KG1 (cell line): ENCODE data around the gene RET.

Source experiments
- DNase-seq: peaks from one replicate; lab custom pipeline; 2025; lab: John Stamatoyannopoulos, UW

RET gene

GRCh38 chr10:43062402-43063160, 14.3 kb upstream of the RET start:
- DNase-seq = no peak

DNA sequence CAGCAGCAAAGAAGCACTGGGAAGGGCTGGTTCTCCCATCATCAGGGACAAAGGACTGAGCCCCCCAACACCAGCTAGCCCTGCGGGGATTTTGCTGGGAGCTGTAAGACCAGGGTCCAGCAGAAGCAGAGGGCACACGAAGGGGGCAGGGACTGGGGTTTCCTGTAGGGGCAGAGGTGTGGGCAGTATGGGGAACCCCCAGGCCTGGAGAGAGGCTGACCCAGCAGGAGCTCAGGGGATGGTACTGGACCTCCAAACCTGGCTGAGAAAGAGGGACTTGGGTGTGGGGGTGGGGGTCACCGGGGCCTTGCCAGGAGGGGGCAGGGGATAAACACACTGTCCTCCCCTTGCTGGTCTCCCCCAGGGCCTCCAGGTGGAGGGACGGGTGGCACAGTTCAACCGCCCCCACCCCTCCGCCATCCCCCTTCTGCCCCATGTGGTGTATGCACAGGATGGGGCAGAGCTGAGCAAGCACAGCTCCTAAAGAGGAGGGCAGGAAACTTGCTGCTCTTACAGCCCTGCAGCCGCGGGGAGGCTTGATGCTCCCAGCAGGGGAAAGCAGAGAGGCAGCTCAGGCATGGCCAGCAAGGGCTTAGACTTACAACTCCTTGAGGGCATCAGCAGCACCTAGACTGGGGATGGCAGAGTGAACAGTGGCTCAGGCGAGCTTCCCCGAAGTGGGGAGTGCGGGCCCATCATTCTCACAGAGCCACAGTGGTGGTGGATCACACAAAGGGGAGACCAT, 12.4 kb upstream of the RET start:
- DNase-seq = no peak

DNA sequence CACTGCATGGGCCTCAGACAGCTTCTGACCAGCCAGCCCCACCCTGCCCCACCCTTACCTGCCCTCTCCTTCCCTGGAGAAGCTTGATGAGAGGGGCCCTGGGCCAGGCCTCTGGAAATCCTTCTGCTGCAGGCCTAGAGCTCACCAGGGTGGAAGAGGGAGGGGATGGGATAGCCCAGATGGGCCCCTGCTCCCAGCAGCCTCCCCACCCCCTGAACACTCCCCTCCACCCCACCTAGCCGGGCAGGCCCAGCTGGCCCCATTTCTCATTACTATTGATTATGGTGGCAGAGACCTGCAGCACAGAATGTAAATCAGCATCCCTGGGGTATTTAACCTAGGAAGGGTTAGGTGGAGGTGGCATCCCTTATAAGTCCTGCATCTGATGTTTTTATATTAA, 11.6 kb upstream of the RET start:
- DNase-seq = no peak

GRCh38 chr10:43065761-43066160, 11.1 kb upstream of the RET start:
- DNase-seq = no peak

- DNase-seq = no peak
Measured at GRCh38 chr10:43066481-43066880, 10.4 kb upstream of the RET start.

DNA sequence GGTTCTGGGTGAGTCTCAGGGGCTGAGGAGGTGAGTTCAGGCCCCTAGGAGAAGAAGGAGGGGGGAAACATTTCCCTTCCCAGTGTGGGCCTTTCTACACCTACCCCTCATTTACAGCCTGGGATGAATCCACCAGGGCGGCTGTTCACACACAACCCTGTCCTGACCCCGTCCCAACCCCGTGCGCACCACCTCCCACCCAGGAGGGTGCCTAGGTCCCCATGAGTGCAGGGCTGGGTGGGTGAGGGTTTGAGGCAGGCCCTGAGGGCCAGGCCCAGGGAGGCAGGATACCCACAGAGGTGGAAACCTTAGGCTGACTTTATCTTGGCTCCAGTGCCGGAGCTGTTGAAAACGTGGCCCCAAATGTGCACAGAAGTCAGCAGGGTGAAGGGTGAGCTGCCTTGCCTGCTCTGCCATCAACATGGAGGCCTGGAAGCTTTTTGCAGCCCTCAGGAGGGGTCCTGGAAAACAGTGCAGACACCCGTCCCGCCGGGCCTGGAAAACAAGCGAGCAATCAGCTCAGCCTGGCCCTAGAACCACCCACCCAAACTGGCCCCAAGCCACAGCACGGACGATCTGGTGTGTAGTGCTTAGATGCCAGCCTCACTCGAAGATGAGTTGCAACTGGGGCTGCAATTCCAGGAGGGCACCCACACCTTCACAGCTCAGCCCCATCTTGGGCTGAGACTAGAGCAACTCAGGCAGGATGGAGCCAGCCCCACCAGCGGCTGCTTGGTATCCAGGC, 9.3 kb upstream of the RET start:
- DNase-seq = no peak

DNA sequence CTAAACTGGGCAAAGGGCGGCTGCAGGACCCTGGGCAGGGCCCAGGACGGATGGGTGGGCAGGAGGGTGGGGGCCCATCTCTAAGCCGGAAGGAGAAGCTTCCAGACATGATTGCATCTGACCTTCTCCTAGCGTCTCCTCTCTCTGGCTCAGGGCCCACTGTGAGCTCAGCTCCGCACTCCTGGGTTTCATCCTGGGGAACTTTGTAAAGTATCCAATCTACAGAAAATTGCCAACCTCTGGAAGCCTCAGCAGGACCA, 8.8 kb upstream of the RET start:
- no peak for DNase-seq

DNA sequence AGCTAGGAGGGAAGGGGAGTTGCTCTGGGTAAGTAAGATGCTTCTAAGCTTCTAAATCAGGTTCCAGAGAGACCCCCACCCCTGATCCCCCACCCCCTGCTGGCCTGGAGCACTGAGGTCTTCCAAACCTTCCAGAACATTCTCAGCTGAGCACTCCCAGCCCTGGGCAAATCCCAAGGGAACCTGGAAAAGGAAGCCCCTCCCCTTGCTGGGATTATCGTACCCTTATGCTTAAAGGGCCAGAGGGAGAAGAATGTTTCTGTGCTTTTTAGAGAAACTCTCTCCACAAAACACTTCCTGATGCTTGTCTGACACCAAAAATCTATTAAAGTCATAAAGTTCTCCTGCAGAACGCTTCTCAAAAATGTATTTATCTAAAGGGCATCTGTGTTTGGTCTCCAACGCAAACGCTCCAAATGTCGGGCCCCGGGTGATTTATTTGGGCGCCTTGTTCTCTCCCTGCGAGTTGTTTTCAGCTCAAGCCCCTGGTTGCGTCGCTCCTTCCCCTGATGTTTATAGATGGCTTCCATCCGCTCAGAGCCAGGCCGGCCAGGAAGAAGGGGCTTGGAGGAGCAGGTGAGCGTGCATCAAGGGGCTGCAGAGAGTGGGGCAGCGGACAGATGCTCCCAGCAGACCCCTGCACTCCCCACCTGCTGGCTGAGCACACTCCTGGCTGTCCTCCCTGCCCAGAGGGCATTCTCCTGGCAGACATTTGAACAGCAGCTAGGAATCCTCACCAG, 8.2 kb upstream of the RET start:
- no peak for DNase-seq

GRCh38 chr10:43069211-43069515, 7.7 kb upstream of the RET start:
- DNase-seq = no peak

DNA sequence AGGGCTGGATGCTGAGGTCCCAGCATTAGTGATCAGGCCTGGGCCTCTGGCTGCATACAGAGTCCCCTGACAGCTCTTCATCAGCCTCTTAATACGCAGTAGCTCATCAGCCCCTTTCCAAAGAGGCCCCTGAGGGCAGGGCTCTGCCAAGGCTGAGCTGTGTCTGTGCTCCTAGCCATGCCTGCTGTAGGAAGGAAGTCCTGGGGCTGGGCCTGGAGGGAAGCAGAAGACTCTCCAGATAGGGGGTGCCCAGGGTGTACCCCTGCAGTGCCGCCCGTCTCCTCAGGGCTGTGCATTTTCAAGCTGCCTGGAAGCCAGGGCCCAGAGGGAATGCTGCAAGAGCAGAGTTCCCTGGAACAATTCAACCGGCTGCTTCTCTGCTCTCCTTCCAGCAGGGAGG, 7.3 kb upstream of the RET start:
- DNase-seq = no peak

- no peak for DNase-seq
Measured at GRCh38 chr10:43070121-43071085, 6.5 kb upstream of the RET start.

DNA sequence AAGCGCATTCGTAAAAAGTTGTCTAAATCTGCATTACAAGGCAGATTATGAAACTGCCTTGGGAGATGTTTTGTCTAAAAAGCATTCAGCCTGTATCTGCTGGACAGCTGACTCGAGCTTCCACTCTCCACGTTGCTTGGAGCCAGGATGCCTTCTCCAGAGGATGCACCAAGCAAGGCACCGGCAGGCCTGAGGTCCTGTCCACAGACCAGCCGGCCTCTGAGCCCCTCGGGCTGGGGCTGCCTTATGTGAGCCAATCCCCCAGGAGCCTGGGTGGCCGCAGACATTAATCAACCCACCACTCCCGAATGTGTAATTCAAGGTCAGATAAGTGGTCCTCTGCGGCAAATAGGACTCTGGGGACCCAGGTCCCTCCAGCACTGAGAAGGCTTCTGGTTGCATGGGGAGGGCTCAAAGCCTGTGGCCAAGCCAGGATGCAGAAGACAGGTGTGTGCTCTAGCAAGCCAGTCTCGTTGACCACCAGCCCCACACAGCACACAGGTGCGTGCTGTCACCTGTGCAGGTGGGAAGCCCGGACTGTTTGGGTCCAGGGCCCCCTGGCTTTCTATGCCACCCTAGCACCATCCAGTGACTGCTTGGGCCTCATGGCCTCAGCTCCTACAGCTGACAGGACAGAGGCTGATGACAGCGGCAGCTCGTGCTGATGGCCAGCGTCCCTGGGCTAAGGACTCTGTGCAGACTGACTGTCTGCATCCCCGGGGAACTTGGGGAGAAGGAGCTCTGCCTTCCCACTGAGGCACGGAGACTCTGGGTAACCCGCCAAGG, 4.8 kb upstream of the RET start:
- no peak for DNase-seq

GRCh38 chr10:43073191-43073590, 3.7 kb upstream of the RET start:
- DNase-seq = no peak

GRCh38 chr10:43073721-43074120, 3.1 kb upstream of the RET start:
- no peak for DNase-seq

DNA sequence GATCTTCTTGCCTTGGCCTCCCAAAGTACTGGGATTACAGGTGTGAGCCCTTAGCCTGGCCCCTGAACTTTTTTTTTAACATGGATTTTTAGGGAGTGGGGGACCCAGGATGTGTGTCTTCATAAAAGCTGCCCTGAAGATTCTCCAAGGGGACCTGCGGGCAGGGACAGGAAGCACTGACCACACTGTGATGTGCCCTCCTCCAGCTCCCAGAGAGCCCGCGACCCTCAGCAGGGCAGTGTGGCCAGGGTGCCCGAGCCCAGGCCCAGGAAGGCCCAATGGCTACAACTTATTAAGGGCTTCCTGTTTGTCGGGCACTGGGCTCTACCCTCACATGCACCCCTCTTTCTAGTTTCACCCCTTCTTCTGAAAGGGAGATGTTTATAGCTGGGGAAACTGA, 2.5 kb upstream of the RET start:
- DNase-seq = no peak

GRCh38 chr10:43074827-43075611, 1.9 kb upstream of the RET start:
- no peak for DNase-seq

DNA sequence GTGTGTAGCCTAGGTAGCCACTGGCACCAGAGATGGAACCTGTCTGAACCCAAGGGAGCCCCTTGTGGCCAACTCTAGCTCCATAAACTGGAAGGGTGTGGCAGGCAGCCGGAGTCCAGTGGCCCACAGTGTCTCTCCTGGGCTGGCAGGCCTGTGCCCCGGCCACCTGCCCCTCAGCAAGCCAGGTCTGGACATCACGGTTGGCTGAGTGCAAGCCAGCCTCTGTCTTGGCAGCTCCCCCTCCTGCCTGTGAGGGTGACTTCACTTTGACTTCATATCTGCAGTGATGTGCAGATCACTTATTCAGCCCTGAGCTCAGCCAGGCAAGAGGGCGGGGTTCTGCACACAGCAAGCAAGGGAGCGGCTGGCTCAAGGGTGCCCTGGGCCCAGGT, 1.3 kb upstream of the RET start:
- no peak for DNase-seq

- no peak for DNase-seq
Measured at GRCh38 chr10:43076311-43076875, 476 bp upstream of the RET start.

DNA sequence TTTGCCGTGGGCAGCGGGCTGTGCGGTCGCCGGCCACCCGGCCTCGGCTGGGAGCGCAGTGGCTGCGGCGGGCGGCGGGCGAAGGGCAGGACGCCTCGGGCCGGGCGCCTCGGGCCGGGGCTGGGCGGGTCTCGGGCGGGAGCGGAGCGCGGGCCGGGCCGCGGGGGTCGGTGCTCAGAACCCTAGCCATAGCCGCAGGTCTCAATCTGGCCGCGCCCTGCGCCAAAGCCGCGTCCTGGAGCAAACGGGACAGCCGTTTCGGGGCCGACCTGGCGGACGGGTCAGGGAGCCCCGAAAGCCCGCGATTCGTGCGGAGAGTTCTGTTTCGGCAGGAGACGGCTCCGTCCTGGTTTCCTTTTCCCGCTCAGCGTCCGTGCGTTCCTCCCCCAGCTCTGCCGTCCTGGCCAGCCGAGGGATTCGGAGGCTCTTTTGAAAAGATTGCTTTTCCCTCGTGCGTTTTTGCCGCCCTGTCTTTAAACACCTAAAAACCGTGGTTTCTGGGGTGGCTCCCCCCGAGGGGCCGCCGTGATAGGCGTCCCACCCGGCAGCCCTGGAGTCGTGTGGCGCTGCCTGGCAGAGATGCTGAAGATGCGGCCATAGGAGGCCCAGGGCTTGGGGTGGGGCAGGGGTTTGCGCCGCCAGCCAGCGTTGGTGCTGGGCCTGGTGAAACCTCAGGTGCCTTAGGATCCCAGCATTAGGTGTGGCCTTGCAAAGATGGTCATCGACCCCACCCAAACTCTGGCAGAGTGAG, 727 bp downstream of the RET start:
- DNase-seq = no peak
